ENCODE results near the gene CFAP61.

CFAP61 gene

GRCh38 chr20:20274821-20275220 lies 222.5 kb downstream of the CFAP61 start:
- no peak for DNase-seq (ENCODE audit: low read depth)

- DNase-seq (ENCODE audit: low read depth), result no peak
These were observed 223.3 kb downstream of the CFAP61 start for GRCh38 chr20:20275636-20276035.

- DNase-seq (ENCODE audit: low read depth), result no peak
These were observed 224.6 kb downstream of the CFAP61 start for GRCh38 chr20:20276811-20277530.

GRCh38 chr20:20277894-20278335 lies 225.6 kb downstream of the CFAP61 start:
- no peak for DNase-seq (ENCODE audit: low read depth)

GRCh38 chr20:20286061-20286460 lies 233.7 kb downstream of the CFAP61 start:
- DNase-seq (ENCODE audit: low read depth), result no peak

- DNase-seq (ENCODE audit: low read depth), result no peak
These were observed 237.0 kb downstream of the CFAP61 start for GRCh38 chr20:20289331-20289730.

GRCh38 chr20:20292472-20292871 lies 240.1 kb downstream of the CFAP61 start:
- no peak for DNase-seq (ENCODE audit: low read depth)

- no peak for DNase-seq (ENCODE audit: low read depth)
These were observed 240.8 kb downstream of the CFAP61 start for GRCh38 chr20:20293141-20293540.

GRCh38 chr20:20293691-20294385 lies 241.5 kb downstream of the CFAP61 start:
- no peak for DNase-seq (ENCODE audit: low read depth)

GRCh38 chr20:20295621-20296498 lies 243.5 kb downstream of the CFAP61 start:
- no peak for DNase-seq (ENCODE audit: low read depth)

- DNase-seq (ENCODE audit: low read depth), result no peak
These were observed 244.8 kb downstream of the CFAP61 start for GRCh38 chr20:20297181-20297580.

- DNase-seq (ENCODE audit: low read depth), result no peak
These were observed 245.4 kb downstream of the CFAP61 start for GRCh38 chr20:20297752-20298151.

GRCh38 chr20:20299904-20300303 lies 247.6 kb downstream of the CFAP61 start:
- DNase-seq (ENCODE audit: low read depth), result no peak

- DNase-seq (ENCODE audit: low read depth), result no peak
These were observed 251.0 kb downstream of the CFAP61 start for GRCh38 chr20:20303320-20303719.

GRCh38 chr20:20303742-20304141 lies 251.4 kb downstream of the CFAP61 start:
- no peak for DNase-seq (ENCODE audit: low read depth)

GRCh38 chr20:20304942-20305341 lies 252.6 kb downstream of the CFAP61 start:
- no peak for DNase-seq (ENCODE audit: low read depth)

- DNase-seq (ENCODE audit: low read depth), result no peak
These were observed 260.2 kb downstream of the CFAP61 start for GRCh38 chr20:20312562-20312961.

- DNase-seq (ENCODE audit: low read depth), result no peak
These were observed 264.9 kb downstream of the CFAP61 start for GRCh38 chr20:20317195-20317594.

GRCh38 chr20:20317621-20318364 lies 265.5 kb downstream of the CFAP61 start:
- no peak for DNase-seq (ENCODE audit: low read depth)

- DNase-seq (ENCODE audit: low read depth), result no peak
These were observed 266.2 kb downstream of the CFAP61 start for GRCh38 chr20:20318365-20319161.

GRCh38 chr20:20321134-20321533 lies 268.8 kb downstream of the CFAP61 start:
- no peak for DNase-seq (ENCODE audit: low read depth)
